IMR-90 (cell line): ENCODE data around the gene R3HDM4. TPM values are rescaled to one million over a fixed set of nuclear protein-coding genes. Genes with fewer than 3 reads are reported as not detected.

Experiments used
- ATAC-seq: fragments of 200-7000 bp; cut with Tn5 transposase; 2 replicates; pipeline ENCODE4 v1.9.1; 2020; ENCODE audit warnings: low read depth, mild to moderate bottlenecking, moderate library complexity
- BruUV-seq: library from RNA; stranded (reverse); fragments of 400-500 nt; replicated peaks from 2 replicates; lab custom pipeline; 2021; lab: Mats Ljungman, UMichigan
- CTCF ChIA-PET: fragments of 300-600 bp; formaldehyde crosslinking; extraction: SDS; loops from one replicate; lab custom pipeline; 2021; ENCODE audit warnings: antibody characterized with exemption; lab: Yijun Ruan, JAX
- POLR2A ChIA-PET: fragments of 300-600 bp; sonication (Branson Sonifier 250); formaldehyde crosslinking; loops from one replicate; lab custom pipeline; 2022; ENCODE audit warnings: antibody characterized with exemption; ENCODE audit not compliant: unreplicated experiment; lab: Charles Lee
- DNase-seq: peaks from one replicate; pipeline ENCODE4 v3.0.0; 2013
- H2AFZ ChIP-seq: replicated peaks from 2 replicates; pipeline ENCODE3; 2013; ENCODE audit warnings: low read length, mild to moderate bottlenecking; ENCODE audit not compliant: poor library complexity
- H2AK5ac ChIP-seq: 2 replicates; pipeline ENCODE4 v1.6.1; 2013; ENCODE audit warnings: low read depth, low read length, inconsistent platforms
- H2AK9ac ChIP-seq: replicated peaks from 2 replicates; pipeline ENCODE3; 2013; ENCODE audit warnings: mild to moderate bottlenecking, low read depth, low read length, moderate library complexity; ENCODE audit not compliant: poor library complexity
- H2BK120ac ChIP-seq: 2 replicates; pipeline ENCODE4 v1.6.1; 2013; ENCODE audit warnings: low read depth, low read length, inconsistent platforms
- H2BK15ac ChIP-seq: 3 replicates; pipeline ENCODE4 v1.6.1; 2013; ENCODE audit warnings: low read depth, low read length, inconsistent platforms
- H2BK20ac ChIP-seq: 2 replicates; pipeline ENCODE4 v1.6.1; 2013; ENCODE audit warnings: low read depth, mild to moderate bottlenecking, inconsistent platforms, low read length, moderate library complexity
- H2BK5ac ChIP-seq: 2 replicates; pipeline ENCODE4 v1.6.1; 2013; ENCODE audit warnings: mild to moderate bottlenecking, low read depth, low read length, inconsistent platforms; ENCODE audit not compliant: poor library complexity, severe bottlenecking
- H3K14ac ChIP-seq: replicated peaks from 2 replicates; pipeline ENCODE4 v1.6.1; 2013; ENCODE audit warnings: low read depth, low read length, inconsistent platforms
- H3K18ac ChIP-seq: 2 replicates; pipeline ENCODE4 v1.6.1; 2013; ENCODE audit warnings: low read depth, low read length, control low read depth
- H3K23ac ChIP-seq: 2 replicates; pipeline ENCODE4 v1.6.1; 2013; ENCODE audit warnings: low read depth, low read length, inconsistent platforms
- H3K27ac ChIP-seq: 2 replicates; pipeline ENCODE4 v1.5.1; 2013; ENCODE audit warnings: mild to moderate bottlenecking, control low read depth, low read length; ENCODE audit not compliant: insufficient read depth
- H3K27me3 ChIP-seq: 2 replicates; pipeline ENCODE4 v1.6.1; 2013; ENCODE audit warnings: low read length; ENCODE audit not compliant: control insufficient read depth, insufficient read depth
- H3K36me3 ChIP-seq: 2 replicates; pipeline ENCODE4 v1.6.1; 2013; ENCODE audit warnings: low read length, mixed read lengths; ENCODE audit not compliant: control insufficient read depth, insufficient read depth
- H3K4ac ChIP-seq: 2 replicates; pipeline ENCODE4 v1.6.1; 2013; ENCODE audit warnings: low read depth, low read length, inconsistent platforms
- H3K4me1 ChIP-seq: 2 replicates; pipeline ENCODE4 v1.6.1; 2013; ENCODE audit warnings: low read length, mixed read lengths; ENCODE audit not compliant: control insufficient read depth, insufficient read depth
- H3K4me2 ChIP-seq: 2 replicates; pipeline ENCODE4 v1.6.1; 2013; ENCODE audit warnings: low read depth, mild to moderate bottlenecking, control low read depth, low read length, moderate library complexity
- H3K4me3 ChIP-seq: 2 replicates; pipeline ENCODE4 v1.5.1; 2013; ENCODE audit warnings: low read depth, mild to moderate bottlenecking, control low read depth, low read length, moderate library complexity; ENCODE audit not compliant: insufficient read depth
- H3K56ac ChIP-seq: 2 replicates; pipeline ENCODE4 v1.6.1; 2013; ENCODE audit warnings: low read length, inconsistent platforms; ENCODE audit not compliant: insufficient read depth; ENCODE audit errors: extremely low read depth
- H3K79me1 ChIP-seq, 2 experiments: 2 replicates each; pipeline ENCODE4 v1.6.1; 2013; ENCODE audit warnings: low read length in 2 of 2, inconsistent platforms in 1 of 2, low read depth in 1 of 2
- H3K9ac ChIP-seq: 2 replicates; pipeline ENCODE4 v1.6.1; 2013; ENCODE audit warnings: low read depth, low read length, control low read depth
- H3K9me1 ChIP-seq: 2 replicates; pipeline ENCODE4 v1.6.1; 2013; ENCODE audit warnings: low read length, inconsistent platforms; ENCODE audit not compliant: insufficient read depth
- H3K9me3 ChIP-seq: 2 replicates; pipeline ENCODE4 v1.6.1; 2013; ENCODE audit warnings: low read length; ENCODE audit not compliant: control insufficient read depth, insufficient read depth
- H4K20me1 ChIP-seq: 2 replicates; pipeline ENCODE4 v1.6.1; 2013; ENCODE audit warnings: low read length, inconsistent platforms; ENCODE audit not compliant: insufficient read depth
- H4K5ac ChIP-seq: 2 replicates; pipeline ENCODE4 v1.6.1; 2013; ENCODE audit warnings: mild to moderate bottlenecking, low read depth, low read length, control low read depth
- H4K8ac ChIP-seq, 2 experiments: 2 replicates each; pipeline ENCODE4 v1.6.1; 2013; ENCODE audit warnings: low read depth in 2 of 2, low read length in 2 of 2, control low read depth in 1 of 2, inconsistent platforms in 1 of 2
- H4K91ac ChIP-seq: 2 replicates; pipeline ENCODE4 v1.6.1; 2013; ENCODE audit warnings: low read depth, low read length, inconsistent platforms; ENCODE audit not compliant: insufficient read depth
- USF2 ChIP-seq: fragments of 150-350 bp; IDR thresholded peaks from 2 replicates; pipeline ENCODE4 v1.6.1; 2017; ENCODE audit warnings: mild to moderate bottlenecking, antibody characterized with exemption, low read length, low read depth
- WGBS, 2 experiments: methylation state at CpG; one replicate each; pipeline versions ENCODE4 v1.1.5 to v1.1.7; 2013; ENCODE audit warnings: missing lambda C conversion rate in 2 of 2; ENCODE audit not compliant: insufficient read length in 1 of 2; ENCODE audit errors: extremely low coverage in 2 of 2; 5-methylcytosine and 5-hydroxymethylcytosine counted together
- dilution Hi-C: fragments of 300-500 bp; cut with HindIII; formaldehyde crosslinking; loops from one replicate; pipeline ENCODE4 v1.14.3; 2018; ENCODE audit warnings: low sequenced_read_pairs; ENCODE audit not compliant: unreplicated experiment
- in situ Hi-C: fragments of 300-500 bp; cut with MboI; formaldehyde crosslinking; loops from 3 replicates; pipeline ENCODE4 v1.14.3; 2019; ENCODE audit warnings: low sequenced_read_pairs, inconsistent platforms, mixed read lengths
- intact Hi-C: fragments of 100-400 bp; cut with micrococcal nuclease; formaldehyde crosslinking; loops from 2 replicates; pipeline ENCODE4 v1.10.0; 2022
- polyA plus RNA-seq, 3 experiments: library from polyadenylated mRNA; depleted of rRNA; stranded (reverse); fragments of >200 nt; gene quantifications; 2 replicates each; pipeline ENCODE4 v1.2.3, GENCODE V29; 2012; ENCODE audit warnings: low replicate concordance in 1 of 3
- total RNA-seq: library from RNA; depleted of rRNA; stranded (reverse); fragments of >200 nt; gene quantifications from 2 replicates; pipeline ENCODE4 v1.2.3, GENCODE V29; 2012

R3HDM4 gene
- total and polyA plus RNA-seq, 2 of the 4 experiments (the other 2 are of a cell fraction), result 9.0 to 51.5 TPM

GRCh38 chr19:867301-867793 is 45.7 kb downstream of the R3HDM4 start:
- Histone ChIP-seq H4K5ac (no peak overlapping the region), H3K79me1 (peaks cover 7 to 22% of the 10 kb centered on the region in 2 experiments; a peak in 2 of 4 replicates), H3K23ac (no peak overlapping the region), H3K36me3 (peaks cover 16% of the 10 kb centered on the region), H3K9me1 (no peaks in the 10 kb centered on the region; the same call in 1 of the 2 replicates), H3K9ac (no peak overlapping the region), H3K18ac (no peak overlapping the region), H3K4me2 (no peak overlapping the region), H2BK15ac (no peak overlapping the region), H3K27ac (no peak overlapping the region), H2BK5ac (no peak overlapping the region), H3K9me3 (no peaks in the 10 kb centered on the region), H3K4me1 (peaks cover 22% of the 10 kb centered on the region), H3K56ac (no peak overlapping the region), H2AFZ (no peak overlapping the region), H2BK120ac (no peak overlapping the region), H2AK5ac (peak overlapping the region; percentile 21; the same call in 1 of the 2 replicates), H4K20me1 (peaks cover 16% of the 10 kb centered on the region), H3K27me3 (no peaks in the 10 kb centered on the region), H2BK20ac (no peak overlapping the region), H4K91ac (no peak overlapping the region), H3K4ac (no peak overlapping the region), H3K4me3 (no peak overlapping the region), H4K8ac (peak overlapping the region in 1 of 2 experiments; percentile 39; a peak in 1 of 4 replicates), H2AK9ac (peak overlapping the region; percentile 72), H3K14ac (no peak overlapping the region)
- in situ Hi-C loops, result no loop called here
- CTCF ChIA-PET, result no interaction called here
- dilution Hi-C loops, result no loop called here
- DNase-seq, result no peak
- no peak for ATAC-seq
- WGBS, 2 experiments, result 91% methylated on average over 8 of the region's 16 CpGs; no CpG with 5 or more reads in 1 of the 2 experiments
- intact Hi-C loops, result loop anchor here (5.0 to 10.0 kb wide), 3 partner anchors 45 to 203 kb away; partner anchors contain the start of genes R3HDM4, RNF126 and WDR18
- no peak for TF ChIP-seq USF2
- no TSS peak for BruUV-seq
- POLR2A ChIA-PET, result no interaction called here
